K562 (cell line): ENCODE data around the gene BICC1. TPM values are rescaled to one million over a fixed set of nuclear protein-coding genes. Genes with fewer than 3 reads are reported as not detected.

Source experiments
- ATAC-seq: fragments of 200-7000 bp; cut with Tn5 transposase; 3 replicates; pipeline ENCODE4 v1.9.1; 2020; ENCODE audit warnings: moderate library complexity
- BruUV-seq: library from RNA; stranded (reverse); fragments of 400-500 nt; replicated peaks from 2 replicates; lab custom pipeline; 2021; lab: Mats Ljungman, UMichigan
- CTCF ChIA-PET: fragments of 300-600 bp; formaldehyde crosslinking; extraction: SDS; loops from one replicate; lab custom pipeline; 2021; ENCODE audit warnings: low intra/inter-chr PET ratio; lab: Yijun Ruan, JAX
- POLR2A ChIA-PET: fragments of 300-600, 350-650 bp; sonication (Branson Sonifier 250); formaldehyde crosslinking; extraction: SDS; loops from one replicate; lab custom pipeline; 2021; ENCODE audit warnings: antibody characterized with exemption, inconsistent platforms; lab: Yijun Ruan, JAX
- DNase-seq, 4 experiments: peaks; one replicate each; pipeline versions ENCODE4 v3.0.0 to v3.0.0-alpha.2; 2011 to 2018; ENCODE audit warnings: low spot score in 3 of 4, mixed read lengths in 3 of 4; ENCODE audit errors: extremely low read depth in 1 of 4
- FAIRE-seq: peaks from 2 replicates; lab custom pipeline; 2011; peaks lifted over from hg19 to GRCh38; lab: Jason Lieb, UNC
- H2AFZ ChIP-seq: 2 replicates; pipeline ENCODE4 v1.6.0; 2011; ENCODE audit warnings: low read depth, low read length, control low read depth, inconsistent platforms
- H3K27ac ChIP-seq: fragments of 200-600 bp; 3 replicates; pipeline ENCODE4 v1.8.0; 2011; ENCODE audit warnings: low read depth, mild to moderate bottlenecking, control low read depth, inconsistent platforms, low read length, moderate library complexity, mixed read lengths; ENCODE audit errors: extremely low read depth
- H3K27me3 ChIP-seq, 2 experiments: fragments of 300-600 bp in 1 of 2; 2 replicates in 1 of 2; 3 replicates in 1 of 2; pipeline versions ENCODE4 v1.6.0 to v1.8.0; 2011; ENCODE audit warnings: inconsistent platforms in 2 of 2, low read length in 2 of 2, mild to moderate bottlenecking in 1 of 2, mixed read lengths in 1 of 2, moderate library complexity in 1 of 2; ENCODE audit not compliant: control insufficient read depth in 2 of 2, insufficient read depth in 2 of 2
- H3K36me3 ChIP-seq: fragments of 300-600 bp; 3 replicates; pipeline ENCODE4 v1.8.0; 2011; ENCODE audit warnings: mild to moderate bottlenecking, low read length, inconsistent platforms; ENCODE audit not compliant: control insufficient read depth, insufficient read depth
- H3K4me1 ChIP-seq, 2 experiments: fragments of 200-600 bp in 1 of 2; replicated peaks in 1 of 2; 2 replicates in 1 of 2; 3 replicates in 1 of 2; pipeline versions ENCODE4 v1.5.1 to v1.8.0; 2011; ENCODE audit warnings: inconsistent platforms in 2 of 2, low read length in 2 of 2, mild to moderate bottlenecking in 1 of 2, mixed read lengths in 1 of 2, moderate library complexity in 1 of 2; ENCODE audit not compliant: control insufficient read depth in 2 of 2, insufficient read depth in 2 of 2
- H3K4me2 ChIP-seq: 2 replicates; pipeline ENCODE4 v1.6.1; 2011; ENCODE audit warnings: low read length, control low read depth, inconsistent platforms, mixed read lengths; ENCODE audit not compliant: insufficient read depth
- H3K4me3 ChIP-seq: fragments of 200-600 bp; sonication (generic), shearing (Covaris generic); 2 replicates; pipeline ENCODE4 v1.5.1; 2016; ENCODE audit warnings: control low read depth, inconsistent platforms
- H3K79me2 ChIP-seq: fragments of 200-600 bp; 3 replicates; pipeline ENCODE4 v1.8.0; 2011; ENCODE audit warnings: low read length, inconsistent platforms; ENCODE audit not compliant: control insufficient read depth, insufficient read depth
- H3K9ac ChIP-seq, 2 experiments: 2 replicates each; pipeline versions ENCODE4 v1.6.0 to v1.6.1; 2011; ENCODE audit warnings: low read depth in 2 of 2, low read length in 2 of 2, control low read depth in 1 of 2, inconsistent platforms in 1 of 2, mild to moderate bottlenecking in 1 of 2, mixed read lengths in 1 of 2; ENCODE audit not compliant: insufficient read depth in 1 of 2
- H3K9me1 ChIP-seq: one replicate; pipeline ENCODE4 v1.6.0; 2011; ENCODE audit warnings: inconsistent platforms, mild to moderate bottlenecking, low read length, moderate library complexity; ENCODE audit not compliant: control insufficient read depth, insufficient read depth
- H3K9me3 ChIP-seq: replicated peaks from 2 replicates; pipeline ENCODE4 v1.5.1; 2011; ENCODE audit warnings: low read depth, low read length, inconsistent platforms; ENCODE audit not compliant: control insufficient read depth, insufficient read depth
- H4K20me1 ChIP-seq: replicated peaks from 2 replicates; pipeline ENCODE4 v1.6.1; 2011; ENCODE audit warnings: low read length, inconsistent platforms, mixed read lengths; ENCODE audit not compliant: control insufficient read depth, insufficient read depth
- CHCHD3 ChIP-seq: fragments of 250-450 bp; sonication (Bioruptor Pico); IDR thresholded peaks from 2 replicates; pipeline ENCODE4 v2.1.2; 2022; ENCODE audit warnings: mild to moderate bottlenecking
- HDAC2 ChIP-seq: fragments of 450-650 bp; IDR thresholded peaks from 2 replicates; pipeline ENCODE4 v1.6.1; 2016; ENCODE audit warnings: mild to moderate bottlenecking
- HOXB6 ChIP-seq: fragments of 250-450 bp; sonication (Bioruptor Pico); IDR thresholded peaks from 2 replicates; pipeline ENCODE4 v1.5.1; 2022; ENCODE audit warnings: mild to moderate bottlenecking, borderline replicate concordance
- NELFE ChIP-seq: IDR thresholded peaks from 2 replicates; pipeline ENCODE4 v1.6.1; 2011; ENCODE audit warnings: mild to moderate bottlenecking; ENCODE audit not compliant: insufficient read depth, insufficient read length
- NRF1 ChIP-seq, 2 experiments: fragments of 450-650 bp; IDR thresholded peaks in 1 of 2; conservative IDR thresholded peaks in 1 of 2; 2 replicates each; pipeline ENCODE4 v1.6.1; 2014; ENCODE audit warnings: mild to moderate bottlenecking in 2 of 2
- RFX1 ChIP-seq: fragments of 450-650 bp; IDR thresholded peaks from 2 replicates; pipeline ENCODE4 v1.6.1; 2016; ENCODE audit warnings: mild to moderate bottlenecking, moderate library complexity
- SMARCA4 ChIP-seq: fragments of 450-650 bp; IDR thresholded peaks from 2 replicates; pipeline ENCODE4 v1.6.1; 2016
- THAP7 ChIP-seq: fragments of 250-450 bp; sonication (Bioruptor Pico); IDR thresholded peaks from 2 replicates; pipeline ENCODE4 v1.5.0; 2021
- WHSC1 ChIP-seq: IDR thresholded peaks from one replicate; pipeline ENCODE4 v1.6.1; 2012; ENCODE audit warnings: low read length, control low read depth, inconsistent platforms
- ZC3H8 ChIP-seq: fragments of 450-650 bp; IDR thresholded peaks from 2 replicates; pipeline ENCODE4 v1.6.1; 2017
- ZFP30 ChIP-seq: fragments of 250-450 bp; sonication (Bioruptor Pico); IDR thresholded peaks from 2 replicates; pipeline ENCODE4 v1.8.0; 2022; ENCODE audit warnings: moderate library complexity, mild to moderate bottlenecking, inconsistent platforms, borderline replicate concordance
- ZNF584 ChIP-seq: fragments of 200-800 bp; sonication (Bioruptor generic); IDR thresholded peaks from 2 replicates; pipeline ENCODE4 v1.6.1; 2016; ENCODE audit warnings: low read depth, mild to moderate bottlenecking, missing genetic modification characterization, missing compliant biosample characterization
- WGBS: fragments of 100-300 bp; shearing (Covaris generic); methylation state at CpG from one replicate; pipeline ENCODE4 v1.1.6; 2016; ENCODE audit warnings: low coverage, mixed read lengths; ENCODE audit not compliant: insufficient coverage; ENCODE audit errors: missing lambda C conversion rate; 5-methylcytosine and 5-hydroxymethylcytosine counted together
- in situ Hi-C: fragments of 300-500 bp; cut with MboI; formaldehyde crosslinking; loops from 4 replicates; pipeline ENCODE4 v1.15.0; 2018; ENCODE audit warnings: inconsistent platforms, mixed read lengths
- intact Hi-C: fragments of 100-400 bp; cut with micrococcal nuclease; formaldehyde crosslinking; loops from 2 replicates; pipeline ENCODE4 v1.14.2; 2022
- polyA plus RNA-seq, 8 experiments: library from polyadenylated mRNA; depleted of rRNA in 4 of 8; stranded (reverse) in 5 of 8; unstranded in 3 of 8; fragments of >200 nt; fragmentation: Nextera tagmentation in 2 of 8; fragmentation: Illumina TruSeq in 1 of 8; extraction: Ambion mirVana in 2 of 8; extraction: Trizol in 1 of 8; gene quantifications; 2 replicates each; pipeline versions ENCODE4 v1.2.1 to v1.2.3, GENCODE V29; 2011 to 2014; ENCODE audit warnings: inconsistent platforms in 1 of 8, missing spikeins in 1 of 8
- total RNA-seq, 7 experiments: library from RNA; depleted of rRNA in 6 of 7; stranded (reverse); fragments of >200 nt in 6 of 7; fragmentation: Illumina TruSeq in 2 of 7; extraction: Trizol in 2 of 7; gene quantifications; 2 replicates each; pipeline versions ENCODE4 v1.2.1 to v1.2.3, GENCODE V29; 2011 to 2021; ENCODE audit warnings: low replicate concordance in 1 of 7
- TF ChIP-seq, protein P1 (sequence below): fragments of 250-450 bp; sonication (Bioruptor Pico); IDR thresholded peaks from 2 replicates; pipeline ENCODE4 v1.8.0; 2021; ENCODE audit warnings: mild to moderate bottlenecking, moderate library complexity

BICC1 gene
- total and polyA plus RNA-seq, 9 of the 15 experiments (the other 6 are each of a cell fraction or from before 2014, with no cell fraction given) = not detected

DNA sequence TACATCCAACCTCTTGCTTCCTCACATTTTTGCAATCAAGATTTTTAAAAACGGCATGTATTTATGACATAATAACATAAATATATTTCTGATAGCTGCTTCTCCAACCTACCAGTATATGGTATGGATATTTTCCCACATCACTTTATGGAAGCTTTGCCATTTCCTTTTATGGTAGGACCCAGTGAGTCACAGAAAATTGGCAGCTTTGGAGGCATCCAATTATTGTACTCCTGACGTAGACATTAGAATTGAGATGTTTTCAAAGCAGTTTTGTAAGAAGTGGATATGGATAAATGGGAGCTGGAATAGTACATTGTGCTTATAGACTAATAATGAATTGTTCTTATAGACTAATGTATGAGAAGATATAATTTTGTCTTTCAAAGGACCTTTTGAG, 23.8 kb upstream of the BICC1 start (continued):
- no peak for TF ChIP-seq ZFP30 (CRISPR knock-in tag)
- TF ChIP-seq ZNF584 (CRISPR knock-in tag) = no peak
- no peak for TF ChIP-seq WHSC1
- no peak for TF ChIP-seq HOXB6 (CRISPR knock-in tag)
- no peak for TF ChIP-seq NELFE
- TF ChIP-seq NRF1 (conservative IDR thresholded peaks at IDR 0.05 in 1 of 2, IDR thresholded peaks at IDR 0.05 in 1 of 2) = no peak
- TF ChIP-seq RFX1 = no peak
- TF ChIP-seq THAP7 = no peak
- no peak for TF ChIP-seq CHCHD3 (CRISPR knock-in tag)
- TF ChIP-seq, all 486 proteins: peak for 0

DNA sequence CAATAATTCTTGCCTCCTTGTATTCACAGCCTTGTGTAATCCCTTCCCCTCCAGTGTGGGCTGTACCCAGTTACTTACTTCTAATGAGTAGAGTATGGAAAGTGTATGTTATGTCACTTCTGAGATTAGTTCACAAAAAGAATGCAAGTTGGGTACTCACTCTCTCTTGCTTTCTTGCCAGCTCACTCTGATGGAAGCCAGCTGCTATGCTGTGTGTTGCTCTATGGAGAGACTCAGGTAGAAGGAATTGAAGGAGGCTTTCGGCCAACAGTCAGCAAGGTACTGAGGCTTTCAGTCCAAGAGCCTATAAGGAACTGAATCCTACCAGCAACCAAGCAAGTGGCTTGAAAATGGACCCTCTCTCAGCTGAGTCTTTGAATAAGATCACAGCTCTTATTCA, 9.7 kb upstream of the BICC1 start:
- no peak for DNase-seq
- no peaks in the 10 kb centered on the region for H3K4me1 ChIP-seq

More for the DNA sequence above, 9.7 kb upstream of the BICC1 start:
- FAIRE-seq (no peak), ATAC-seq (no peak)
- Histone ChIP-seq H3K27ac (no peak overlapping the region), H3K36me3 (no peaks in the 10 kb centered on the region), H3K9ac (no peak overlapping the region), H3K9me1 (no peaks in the 10 kb centered on the region), H2AFZ (no peak overlapping the region), H3K4me2 (no peak overlapping the region), H4K20me1 (no peaks in the 10 kb centered on the region), H3K4me3 (no peak overlapping the region), H3K9me3 (no peaks in the 10 kb centered on the region), H3K27me3 (no peaks in the 10 kb centered on the region), H3K79me2 (no peaks in the 10 kb centered on the region)
- TF ChIP-seq HDAC2 (no peak), ZC3H8 (no peak), SMARCA4 (no peak)
- TF ChIP-seq, protein P1, sequence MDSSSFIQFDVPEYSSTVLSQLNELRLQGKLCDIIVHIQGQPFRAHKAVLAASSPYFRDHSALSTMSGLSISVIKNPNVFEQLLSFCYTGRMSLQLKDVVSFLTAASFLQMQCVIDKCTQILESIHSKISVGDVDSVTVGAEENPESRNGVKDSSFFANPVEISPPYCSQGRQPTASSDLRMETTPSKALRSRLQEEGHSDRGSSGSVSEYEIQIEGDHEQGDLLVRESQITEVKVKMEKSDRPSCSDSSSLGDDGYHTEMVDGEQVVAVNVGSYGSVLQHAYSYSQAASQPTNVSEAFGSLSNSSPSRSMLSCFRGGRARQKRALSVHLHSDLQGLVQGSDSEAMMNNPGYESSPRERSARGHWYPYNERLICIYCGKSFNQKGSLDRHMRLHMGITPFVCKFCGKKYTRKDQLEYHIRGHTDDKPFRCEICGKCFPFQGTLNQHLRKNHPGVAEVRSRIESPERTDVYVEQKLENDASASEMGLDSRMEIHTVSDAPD (CRISPR knock-in tag) = no peak
- in situ Hi-C loops (no loop called here), intact Hi-C loops (no loop called here)
- 0% methylated on average over 1 of the region's 1 CpG for WGBS
- BruUV-seq = no TSS peak
- CTCF ChIA-PET = no interaction called here
- POLR2A ChIA-PET = interaction anchor here (1.0 kb wide), 1 partner anchor 19 kb away, joined by 3 read pairs; no protein-coding TSS in a partner anchor
